GM12874 (cell line): Measurements from ENCODE around the gene CLDN24.

Source experiments
- CTCF ChIP-seq: IDR thresholded peaks from 2 replicates; pipeline ENCODE4 v1.5.1; 2011; ENCODE audit warnings: low read depth, mild to moderate bottlenecking, control low read depth, low read length, moderate library complexity; ENCODE audit not compliant: insufficient read depth

CLDN24 gene

GRCh38 chr4:183360161-183360919 is 38.1 kb upstream of the CLDN24 start:
- TF ChIP-seq CTCF = no peak

DNA sequence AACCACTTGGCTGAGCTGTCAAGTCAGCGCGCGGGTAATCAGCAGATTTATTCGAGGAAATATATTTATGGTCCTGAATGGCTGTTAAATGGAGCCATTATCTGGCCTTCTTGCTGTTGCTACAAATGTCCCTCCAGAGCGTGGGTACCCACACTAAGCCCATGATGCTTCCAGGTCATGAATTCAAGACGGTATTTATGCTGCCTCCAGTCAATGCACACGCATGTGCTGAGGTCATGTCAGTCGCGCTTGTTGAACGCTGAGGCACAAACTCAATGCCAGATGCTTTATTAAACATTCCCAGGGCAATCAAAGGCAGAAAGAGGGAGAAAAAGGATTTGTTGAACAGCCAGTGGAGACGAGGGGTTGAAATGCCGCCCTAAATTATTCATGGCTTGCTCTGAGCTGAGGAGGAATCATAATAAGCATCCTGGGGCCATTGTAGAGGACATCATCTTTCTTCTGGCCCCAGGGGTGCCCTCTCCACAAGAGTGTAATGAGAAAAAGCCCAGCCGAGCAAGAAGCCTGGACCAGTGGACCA is 36.1 kb upstream of the CLDN24 start:
- no peak for TF ChIP-seq CTCF

GRCh38 chr4:183356931-183357675 is 34.9 kb upstream of the CLDN24 start:
- no peak for TF ChIP-seq CTCF

DNA sequence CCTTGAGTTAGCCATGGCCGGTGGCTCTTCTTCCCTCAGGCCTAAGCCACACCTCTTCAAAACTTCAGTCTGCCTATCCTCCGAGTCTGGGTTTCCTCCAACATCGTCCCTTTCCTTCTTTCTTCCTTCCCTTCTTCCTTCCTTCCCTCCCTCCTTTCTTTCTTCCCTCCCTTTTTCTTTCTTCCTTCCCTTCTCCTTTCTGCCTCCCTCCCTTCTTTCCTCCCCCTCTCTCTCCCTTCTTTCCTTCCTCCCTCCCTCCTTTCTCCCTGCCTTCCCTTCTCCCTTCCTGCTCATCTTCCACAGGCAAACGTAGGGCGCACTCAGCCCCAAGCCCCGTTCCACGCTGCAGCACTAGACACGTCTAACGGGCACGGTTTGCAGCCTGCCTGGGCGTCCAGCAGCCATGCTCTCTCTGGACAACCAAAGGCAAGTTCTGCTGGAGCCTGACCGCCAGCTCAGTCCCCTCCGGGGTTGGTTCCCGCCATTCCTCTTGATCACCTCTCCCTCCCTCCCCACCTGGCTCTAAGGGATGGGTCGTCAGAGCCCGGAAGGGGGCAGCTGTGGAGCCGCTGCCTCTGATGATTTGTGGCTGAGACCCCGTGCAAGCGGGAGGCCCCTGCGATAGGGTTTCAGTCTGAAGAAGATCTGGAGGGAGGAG is 34.1 kb upstream of the CLDN24 start:
- TF ChIP-seq CTCF = no peak

DNA sequence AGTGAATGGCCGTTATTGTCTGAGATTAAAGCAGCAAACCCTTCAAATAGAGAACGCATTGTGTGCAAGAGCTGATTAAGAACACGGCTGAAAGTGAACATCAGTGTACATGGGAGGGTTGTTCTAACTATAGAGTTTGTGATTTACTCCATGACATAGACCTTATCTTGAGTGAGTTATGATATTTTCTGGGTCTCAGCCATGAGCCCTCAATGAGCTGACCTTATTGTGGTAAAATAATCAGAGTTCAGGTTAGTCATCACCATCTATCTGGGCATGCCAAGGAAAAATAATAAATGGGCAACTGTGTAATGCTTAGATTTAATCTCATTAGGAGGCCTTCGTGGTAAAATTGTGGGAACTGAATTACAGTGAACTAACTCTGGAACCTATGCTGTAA is 33.2 kb upstream of the CLDN24 start:
- no peak for TF ChIP-seq CTCF

DNA sequence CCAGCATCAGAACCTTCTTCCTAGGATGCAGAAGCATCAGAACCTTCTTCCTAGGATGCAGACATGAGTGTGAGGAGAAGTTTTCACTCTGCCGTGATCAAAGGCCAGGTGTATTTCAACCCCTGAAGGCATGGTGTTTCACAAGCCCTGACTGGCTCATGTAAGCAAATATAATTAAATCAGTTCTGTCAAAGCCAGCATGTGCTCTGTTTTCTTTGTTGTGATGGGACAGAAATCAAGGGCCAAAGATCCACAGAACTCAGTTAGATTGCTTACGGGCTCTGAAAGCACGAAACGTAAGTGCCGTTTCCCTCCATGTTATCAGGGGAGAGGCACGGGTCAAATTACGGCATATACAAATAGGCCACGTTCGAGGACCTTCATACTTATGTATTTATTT is 32.0 kb upstream of the CLDN24 start:
- TF ChIP-seq CTCF = no peak

- no peak for TF ChIP-seq CTCF
Observed at GRCh38 chr4:183353557-183353956, 31.3 kb upstream of the CLDN24 start.
